ENCODE data around the gene TTC22.

TTC22 gene

DNA sequence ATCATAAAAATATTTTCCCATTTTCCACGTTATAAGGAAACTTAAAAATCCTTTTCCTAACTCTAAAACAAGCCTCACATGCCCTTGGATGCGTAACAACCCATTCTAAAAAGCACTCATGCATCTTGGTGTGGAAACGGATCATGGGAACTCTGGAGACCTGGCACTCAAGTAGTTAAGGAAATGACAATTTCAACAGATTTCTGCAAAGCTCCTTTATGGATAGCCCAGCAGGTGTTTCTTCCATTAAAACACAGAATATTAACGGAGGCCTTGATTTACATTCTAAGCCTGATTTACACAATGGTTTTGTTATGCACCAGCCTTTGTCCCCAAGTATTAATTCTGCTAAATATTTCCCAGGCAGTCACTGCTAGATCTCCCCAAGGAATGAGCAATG lies 49.7 kb downstream of the TTC22 start:
- no peak for DNase-seq (ENCODE audit: low read depth)

DNA sequence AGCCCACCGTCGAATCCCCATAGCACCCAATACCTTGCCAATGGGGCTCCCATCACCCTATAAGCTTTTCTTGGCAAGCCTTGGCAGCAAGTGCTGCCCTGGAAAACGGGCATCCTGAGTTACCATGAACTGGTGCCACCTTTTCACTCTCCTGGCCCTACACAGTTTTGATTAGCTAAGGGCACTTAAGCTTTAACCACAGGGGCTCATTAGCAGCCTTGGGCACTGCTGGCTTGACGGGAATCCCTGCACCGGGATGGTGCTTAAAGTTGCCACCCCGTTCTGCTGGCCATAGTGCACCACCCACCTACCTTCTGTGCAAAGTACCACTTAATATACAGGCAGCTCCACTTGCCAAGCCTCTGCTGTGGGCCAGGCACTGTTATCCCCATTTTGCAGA lies 50.5 kb downstream of the TTC22 start:
- DNase-seq (ENCODE audit: low read depth), result no peak

DNA sequence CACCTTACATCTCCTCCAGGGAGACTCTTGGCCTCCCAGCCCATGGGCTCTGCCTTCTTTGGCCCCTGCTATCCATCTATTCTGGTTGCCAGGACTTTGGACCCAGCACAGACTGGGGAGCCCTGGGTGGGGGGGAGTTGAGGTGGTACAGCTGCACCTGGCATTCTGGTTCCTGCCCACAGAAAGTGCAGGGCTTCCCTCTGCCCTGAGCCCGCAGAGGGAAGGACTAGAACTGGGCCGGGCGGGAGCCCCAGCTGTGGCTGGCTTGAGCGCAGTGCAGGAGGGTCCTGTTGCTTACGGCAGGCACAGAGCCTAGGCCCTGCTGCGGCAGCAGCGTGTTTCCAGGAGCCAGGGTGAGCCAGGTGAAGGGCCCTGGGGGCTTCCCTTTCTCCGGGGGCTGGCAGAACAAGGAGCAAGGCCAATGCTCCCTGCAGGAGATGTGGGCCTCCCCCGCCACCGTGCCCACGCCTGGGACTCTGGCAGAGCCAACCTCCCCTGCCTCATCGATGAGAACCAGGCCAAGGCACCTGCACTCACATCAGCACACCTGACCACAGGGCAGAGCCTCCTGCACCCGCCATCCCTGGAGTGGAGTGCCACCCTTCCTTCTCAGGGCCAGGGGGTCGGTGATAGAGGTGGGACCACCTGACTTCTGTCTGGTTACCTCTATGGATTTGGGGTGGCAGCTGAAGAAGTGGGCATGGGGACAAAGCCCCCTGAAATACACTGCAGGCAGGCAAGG lies 52.9 kb downstream of the TTC22 start:
- DNase-seq (ENCODE audit: low read depth), result no peak

GRCh38 chr1:54745864-54746263 lies 55.3 kb downstream of the TTC22 start:
- DNase-seq (ENCODE audit: low read depth), result no peak

GRCh38 chr1:54745274-54745673 lies 55.8 kb downstream of the TTC22 start:
- DNase-seq (ENCODE audit: low read depth), result no peak

DNA sequence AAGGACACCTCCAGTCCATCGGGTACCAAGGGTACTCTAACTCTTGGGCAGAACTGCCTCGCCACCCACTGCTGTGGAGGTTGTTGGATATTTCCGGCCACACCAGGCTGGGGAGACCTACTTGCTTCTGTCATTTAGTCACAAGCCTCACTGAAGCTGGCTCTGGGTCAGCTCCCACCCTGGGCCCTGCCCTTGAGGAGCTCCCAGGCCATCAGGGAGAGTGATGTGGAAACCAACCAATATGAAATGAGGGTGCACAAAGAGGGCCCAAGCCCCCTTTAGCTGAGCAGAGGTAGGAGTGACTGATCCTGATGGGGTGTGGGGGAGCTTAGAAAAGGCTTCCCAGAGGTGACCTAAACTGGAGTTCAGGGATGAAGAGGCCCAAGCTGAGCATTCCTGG lies 56.4 kb downstream of the TTC22 start:
- no peak for DNase-seq (ENCODE audit: low read depth)

DNA sequence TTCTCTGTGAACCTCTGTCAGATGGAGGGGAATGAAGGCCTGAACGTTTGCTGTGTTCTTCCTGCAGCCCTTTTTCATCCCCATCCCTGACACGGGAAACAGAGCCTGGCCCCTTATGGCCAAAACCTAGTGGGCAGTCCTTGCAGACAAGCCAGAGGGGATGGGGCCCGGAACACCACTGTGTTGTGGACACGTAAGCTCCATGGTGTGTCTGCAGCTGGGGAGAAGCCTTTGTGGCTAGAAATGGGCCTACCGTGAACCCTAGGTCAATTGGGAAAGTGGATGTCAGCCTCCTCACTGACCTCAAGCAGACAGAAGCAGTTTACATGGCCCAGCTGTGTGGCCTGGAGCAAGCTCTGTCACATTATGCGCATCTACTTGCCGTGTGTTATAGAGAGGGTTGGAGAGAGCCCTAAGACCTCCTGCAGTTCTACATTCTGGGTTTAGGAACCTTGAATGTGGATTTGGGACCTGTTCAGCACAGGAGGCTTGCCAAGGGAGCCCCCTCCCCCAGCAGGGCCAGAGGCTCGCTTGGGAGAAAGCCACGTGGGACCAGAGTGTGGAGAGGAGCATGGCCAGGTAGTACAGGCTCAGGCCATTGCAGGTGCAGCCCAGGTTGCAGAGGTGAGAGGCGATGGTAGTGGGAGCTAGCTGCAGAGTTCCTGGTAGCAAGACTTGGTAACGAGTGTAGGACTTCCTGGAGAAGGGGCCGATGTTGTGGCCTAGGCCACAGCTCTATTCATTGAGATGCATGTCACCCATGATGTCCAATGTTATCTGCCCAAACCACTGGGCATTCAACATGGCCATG lies 57.5 kb downstream of the TTC22 start:
- no peak for DNase-seq (ENCODE audit: low read depth)

GRCh38 chr1:54742282-54742681 lies 58.8 kb downstream of the TTC22 start:
- DNase-seq (ENCODE audit: low read depth), result no peak

DNA sequence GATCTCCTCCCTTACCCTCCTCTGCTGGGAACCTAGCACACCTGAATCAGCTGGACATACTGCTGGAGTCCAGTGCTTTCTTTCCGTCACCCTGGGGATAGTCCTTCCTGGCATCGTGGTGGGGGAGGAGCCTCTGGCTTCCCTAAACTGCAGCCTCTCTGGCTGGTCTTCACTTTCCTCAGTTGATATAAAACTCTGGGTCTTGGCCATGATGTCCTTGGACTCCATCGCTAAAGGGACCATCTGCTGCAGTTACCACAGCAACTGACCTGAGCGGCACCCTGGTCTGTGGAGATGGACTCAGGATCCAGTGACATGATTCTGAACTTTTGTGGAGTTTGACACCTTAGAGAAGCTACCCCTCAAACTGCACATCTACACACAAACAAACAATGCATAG lies 59.6 kb downstream of the TTC22 start:
- DNase-seq (ENCODE audit: low read depth), result no peak

DNA sequence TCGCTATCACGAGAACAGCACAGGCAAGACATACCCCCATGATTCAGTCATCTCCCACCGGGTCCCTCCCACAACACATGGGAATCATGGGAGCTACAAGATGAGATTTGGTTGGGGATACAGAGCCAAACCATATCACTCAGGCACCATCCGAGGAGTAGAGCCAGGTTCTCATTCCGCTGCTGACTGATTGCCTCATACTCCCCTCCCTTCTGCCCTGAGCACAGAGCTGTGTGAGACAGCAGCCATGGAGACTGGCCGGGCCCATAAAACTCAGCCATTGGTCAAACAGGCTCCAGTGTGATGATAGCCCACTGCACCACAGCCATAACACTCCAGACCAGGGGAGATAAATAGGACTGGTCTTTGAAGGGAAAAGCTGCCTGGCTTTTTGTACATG lies 62.9 kb downstream of the TTC22 start:
- DNase-seq (ENCODE audit: low read depth), result no peak

GRCh38 chr1:54736685-54737084 lies 64.4 kb downstream of the TTC22 start:
- DNase-seq (ENCODE audit: low read depth), result no peak
